Measurements from ENCODE around the gene HOPX. TPM values are rescaled to one million over a fixed set of nuclear protein-coding genes. Genes with fewer than 3 reads are reported as not detected.
"Not testable (repeated sequence)": the region's sequence is repeated elsewhere in the genome, so short reads cannot be mapped to it uniquely, and the experiment has no call there.

HOPX gene
- total RNA-seq, 1 donor: 0.36 TPM

GRCh38 chr4:56701161-56701480 is 20.0 kb upstream of the HOPX start:
- DNase-seq (ENCODE audit: low read depth): no peak
- H3K4me3 ChIP-seq (ENCODE audit: low read depth, low read length): no peak overlapping the region
- TF ChIP-seq CTCF (IDR thresholded peaks at IDR 0.05; ENCODE audit: insufficient read depth, low read length): no peak

GRCh38 chr4:56699537-56700105 is 18.5 kb upstream of the HOPX start:
- no peak for TF ChIP-seq CTCF (IDR thresholded peaks at IDR 0.05; ENCODE audit: insufficient read depth, low read length)
- no peak overlapping the region for H3K4me3 ChIP-seq (ENCODE audit: low read depth, low read length)
- no peak for DNase-seq (ENCODE audit: low read depth)

GRCh38 chr4:56698329-56698728 is 17.2 kb upstream of the HOPX start:
- peak; percentile 11 for DNase-seq (ENCODE audit: low read depth)
- H3K4me3 ChIP-seq (ENCODE audit: low read depth, low read length): no peak overlapping the region
- TF ChIP-seq CTCF (IDR thresholded peaks at IDR 0.05; ENCODE audit: insufficient read depth, low read length): no peak

GRCh38 chr4:56696056-56696455 is 15.0 kb upstream of the HOPX start:
- no peak for DNase-seq (ENCODE audit: low read depth)
- no peak overlapping the region for H3K4me3 ChIP-seq (ENCODE audit: low read depth, low read length)
- no peak for TF ChIP-seq CTCF (IDR thresholded peaks at IDR 0.05; ENCODE audit: insufficient read depth, low read length)

- not testable (repeated sequence) for H3K4me3 ChIP-seq (ENCODE audit: low read depth, low read length); DNase-seq (ENCODE audit: low read depth)
Measured at GRCh38 chr4:56693476-56693875, 12.4 kb upstream of the HOPX start.

- no peak overlapping the region for H3K4me3 ChIP-seq (ENCODE audit: low read depth, low read length)
- no peak for DNase-seq (ENCODE audit: low read depth)
- TF ChIP-seq CTCF (IDR thresholded peaks at IDR 0.05; ENCODE audit: insufficient read depth, low read length): no peak
Measured at GRCh38 chr4:56692576-56692975, 11.5 kb upstream of the HOPX start.

GRCh38 chr4:56691425-56691824 is 10.3 kb upstream of the HOPX start:
- no peak for TF ChIP-seq CTCF (IDR thresholded peaks at IDR 0.05; ENCODE audit: insufficient read depth, low read length)
- no peak overlapping the region for H3K4me3 ChIP-seq (ENCODE audit: low read depth, low read length)
- no peak for DNase-seq (ENCODE audit: low read depth)

Data from fibroblast of the aortic adventitia (primary cell).